Fibroblast of skin of scalp (primary cell): ENCODE results near the gene MNX1.
A peak's percentile ranks its signal among the peaks of the same experiment; 100 is the strongest.

Experiments
- DNase-seq: peaks from one replicate; pipeline ENCODE4 v3.0.0-alpha.2; 2013

The MNX1 gene

DNA sequence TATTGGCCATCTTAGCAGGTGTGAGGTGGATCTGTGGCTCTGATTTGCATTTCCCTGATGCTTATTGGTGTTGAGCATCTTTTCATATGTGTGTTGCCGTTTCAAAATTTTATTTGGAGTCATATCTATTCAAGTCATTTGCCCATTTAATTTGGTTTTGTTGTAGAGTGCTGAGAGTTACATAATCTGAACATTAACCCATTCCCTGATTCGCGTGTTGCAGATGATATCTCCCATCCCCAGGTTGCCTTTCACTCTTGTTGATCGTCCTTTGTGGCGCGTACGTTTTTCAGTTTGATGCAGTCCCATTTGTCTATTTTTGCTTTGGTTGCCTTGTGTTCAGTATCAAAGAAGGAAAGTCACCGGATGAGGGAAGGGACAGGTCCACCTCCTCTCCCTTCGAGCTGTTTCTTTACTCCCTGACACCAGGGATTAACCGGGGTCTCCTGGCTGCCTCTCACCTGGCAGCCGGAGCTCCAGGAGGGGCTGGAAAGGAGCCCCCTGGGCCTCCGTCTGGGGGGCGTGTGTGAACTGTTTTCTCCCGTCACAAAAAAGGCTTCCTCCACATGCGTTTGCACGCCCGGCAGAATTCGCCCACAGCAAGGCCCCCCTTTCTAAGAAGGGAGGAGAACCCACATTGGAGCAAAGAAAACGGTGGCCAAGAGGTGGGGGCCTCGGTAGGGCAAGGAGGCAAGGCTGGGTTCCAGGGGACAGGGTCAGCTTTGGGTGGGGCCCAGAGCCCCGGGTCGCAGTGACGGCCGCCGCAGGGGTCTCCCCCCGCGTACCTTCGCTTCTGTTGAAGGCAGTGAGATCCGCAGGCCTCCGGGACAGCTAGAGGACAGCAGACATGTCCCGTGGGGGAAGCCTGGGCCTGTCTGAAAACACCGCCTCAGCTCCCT lies 8.3 kb downstream of the MNX1 start:
- DNase-seq = no peak

DNA sequence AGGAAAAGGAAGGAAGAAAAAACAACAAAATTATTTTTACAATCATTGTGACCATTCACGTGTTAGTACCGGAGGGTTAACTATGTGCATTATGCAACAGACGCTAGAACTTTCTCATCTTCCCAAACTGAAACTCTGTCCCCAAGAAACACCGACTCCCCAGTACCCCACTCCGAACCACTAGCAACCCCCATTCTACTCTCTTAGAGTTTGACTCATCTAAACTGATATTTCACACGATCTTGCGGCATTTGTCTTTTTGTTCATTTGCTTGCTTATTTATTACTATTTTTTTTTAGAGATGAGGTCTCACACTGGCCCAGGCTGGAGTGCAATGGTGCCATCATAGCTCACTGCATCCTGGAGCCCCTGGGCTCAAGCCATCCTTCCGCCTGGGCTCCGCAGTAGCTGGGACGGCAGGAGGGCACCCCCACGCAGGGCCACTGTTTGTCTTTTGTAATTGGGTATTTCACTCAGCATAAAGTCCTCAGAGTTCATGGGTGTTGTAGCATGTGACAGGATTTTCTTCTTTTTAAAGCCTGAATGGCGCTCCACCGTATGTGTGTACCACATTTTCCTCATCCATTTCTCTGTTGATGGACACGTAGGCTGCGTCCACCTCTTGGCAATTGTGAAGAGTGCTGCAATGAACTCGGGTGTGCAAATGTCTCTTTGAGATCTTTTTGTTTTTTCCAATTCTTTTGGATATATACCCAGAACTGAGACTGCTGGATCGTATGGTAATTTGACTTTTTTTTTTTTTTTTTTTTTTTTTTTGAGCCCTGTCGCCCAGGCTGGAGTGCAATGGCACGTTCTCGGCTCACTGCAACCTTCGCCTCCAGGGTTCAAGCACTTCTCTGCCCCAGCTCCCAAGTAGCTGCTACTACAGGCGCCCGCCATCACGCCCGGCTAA lies 9.5 kb downstream of the MNX1 start:
- DNase-seq = no peak

DNA sequence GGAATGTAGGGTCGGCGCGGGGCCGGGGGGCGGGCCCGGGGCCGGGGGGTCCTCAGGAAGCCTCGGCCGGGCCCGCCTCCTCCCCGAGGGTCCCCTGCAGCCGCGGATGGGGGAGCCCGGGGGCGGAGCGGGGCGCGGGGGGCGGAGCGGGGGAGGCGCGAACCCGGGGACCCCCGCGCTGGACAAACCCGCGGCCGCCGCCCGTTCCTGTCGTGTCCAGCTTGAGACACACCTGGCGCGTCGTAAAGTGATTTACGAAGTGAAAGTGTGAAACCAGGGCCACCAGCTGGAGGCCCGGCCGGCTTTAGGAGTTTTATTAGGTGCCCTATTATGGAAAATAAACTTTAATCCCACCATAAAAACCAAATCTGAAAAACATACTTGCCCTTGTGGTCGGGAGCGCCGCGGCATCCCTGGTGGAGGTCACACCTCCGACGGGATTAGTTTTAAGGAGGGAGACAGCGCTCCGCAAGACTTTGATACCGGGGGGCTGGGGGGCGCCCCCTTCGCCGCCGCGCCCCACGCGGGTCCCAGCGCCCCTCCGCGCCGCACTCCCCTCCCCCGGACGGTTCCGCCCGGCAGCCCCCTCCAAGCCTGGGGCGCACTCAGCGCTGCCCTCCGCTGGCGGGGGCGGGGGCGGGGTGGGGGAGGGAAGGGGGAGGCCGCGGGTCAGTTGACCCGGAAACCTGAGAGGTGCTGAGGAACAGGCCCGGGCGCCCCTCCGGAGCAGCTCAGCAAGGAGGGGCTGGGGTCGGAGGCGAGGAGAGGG lies 10.3 kb downstream of the MNX1 start:
- DNase-seq = no peak

DNA sequence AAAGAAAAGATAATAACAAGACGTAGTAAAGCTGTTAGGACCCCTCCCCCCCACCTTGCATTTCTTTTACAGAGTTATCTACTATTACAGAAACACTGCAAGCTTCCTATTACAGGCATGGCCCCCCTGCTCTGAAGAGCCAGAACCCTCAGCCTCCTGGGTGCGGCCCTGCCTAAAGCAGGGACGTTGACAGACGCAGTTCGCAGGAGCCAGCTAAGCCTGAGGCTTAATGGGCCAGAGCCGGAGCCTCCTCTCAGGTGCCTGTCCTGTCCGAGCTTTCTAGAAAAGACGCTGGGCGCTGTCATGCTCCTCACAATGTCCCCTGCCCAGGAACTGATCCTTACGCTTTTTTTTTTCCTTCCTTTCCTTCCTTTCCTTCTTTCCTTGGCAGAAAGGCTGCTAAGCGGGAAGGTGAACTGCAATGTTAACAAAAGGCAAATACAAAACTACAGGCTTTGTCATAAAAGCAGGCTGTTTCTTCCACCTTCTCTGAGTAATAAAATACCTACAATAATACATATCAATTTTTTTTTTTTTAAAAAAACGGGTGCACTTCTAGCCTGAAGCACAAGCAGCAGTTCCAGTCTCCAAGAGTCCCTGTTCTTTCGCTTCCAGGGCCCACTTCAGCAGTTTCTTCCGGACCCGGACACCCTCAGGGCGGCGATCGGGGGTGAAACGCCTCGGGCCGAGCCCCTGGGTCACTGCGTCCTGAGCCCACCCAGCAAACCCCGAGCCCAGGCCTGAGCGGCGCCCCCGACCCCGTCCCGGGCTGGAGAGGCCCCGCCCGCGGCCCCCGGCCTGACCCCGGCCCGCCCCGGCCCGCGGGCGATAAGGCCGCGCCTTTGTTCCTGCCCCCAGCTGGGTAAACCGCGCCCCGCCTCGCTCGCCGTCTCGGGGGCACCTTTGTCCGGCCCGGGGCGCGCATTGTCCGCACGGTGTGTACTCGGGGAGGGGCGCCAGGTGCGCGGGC lies 11.2 kb downstream of the MNX1 start:
- no peak for DNase-seq

DNA sequence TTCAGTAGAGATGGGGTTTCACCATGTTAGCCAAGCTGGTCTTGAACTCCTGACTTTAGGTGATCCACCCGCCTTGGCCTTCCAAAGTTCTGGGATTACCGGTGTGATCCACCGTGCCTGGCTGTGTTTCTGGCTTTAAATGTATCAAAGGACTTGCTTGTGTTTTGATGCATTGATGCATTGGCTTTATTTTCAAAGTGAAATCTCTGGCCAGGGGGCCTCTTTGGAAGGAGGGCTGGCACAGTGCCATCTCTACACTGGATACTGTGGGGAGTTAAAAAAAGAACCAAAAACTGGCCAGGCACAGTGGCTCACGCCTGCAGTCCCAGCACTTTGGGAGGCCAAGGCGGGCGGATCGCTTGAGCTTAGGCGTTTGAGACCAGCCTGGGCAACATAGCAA lies 16.0 kb downstream of the MNX1 start:
- DNase-seq = no peak

DNA sequence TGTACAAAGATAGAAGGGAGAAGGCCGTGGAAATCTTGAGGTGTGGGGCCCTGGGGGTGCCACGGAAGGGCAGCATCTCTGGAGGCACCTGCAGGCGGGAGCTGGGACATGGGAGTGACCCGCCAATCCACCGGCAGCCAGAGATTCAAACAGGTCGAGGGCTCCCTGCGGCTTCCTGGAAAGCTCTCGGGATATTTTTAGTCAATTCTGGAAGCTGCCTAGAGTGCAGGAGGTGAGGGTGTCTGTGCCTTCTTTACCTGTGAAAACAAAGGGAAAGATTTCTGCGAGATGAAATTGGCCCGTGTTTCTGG lies 16.6 kb downstream of the MNX1 start:
- DNase-seq = no peak

DNA sequence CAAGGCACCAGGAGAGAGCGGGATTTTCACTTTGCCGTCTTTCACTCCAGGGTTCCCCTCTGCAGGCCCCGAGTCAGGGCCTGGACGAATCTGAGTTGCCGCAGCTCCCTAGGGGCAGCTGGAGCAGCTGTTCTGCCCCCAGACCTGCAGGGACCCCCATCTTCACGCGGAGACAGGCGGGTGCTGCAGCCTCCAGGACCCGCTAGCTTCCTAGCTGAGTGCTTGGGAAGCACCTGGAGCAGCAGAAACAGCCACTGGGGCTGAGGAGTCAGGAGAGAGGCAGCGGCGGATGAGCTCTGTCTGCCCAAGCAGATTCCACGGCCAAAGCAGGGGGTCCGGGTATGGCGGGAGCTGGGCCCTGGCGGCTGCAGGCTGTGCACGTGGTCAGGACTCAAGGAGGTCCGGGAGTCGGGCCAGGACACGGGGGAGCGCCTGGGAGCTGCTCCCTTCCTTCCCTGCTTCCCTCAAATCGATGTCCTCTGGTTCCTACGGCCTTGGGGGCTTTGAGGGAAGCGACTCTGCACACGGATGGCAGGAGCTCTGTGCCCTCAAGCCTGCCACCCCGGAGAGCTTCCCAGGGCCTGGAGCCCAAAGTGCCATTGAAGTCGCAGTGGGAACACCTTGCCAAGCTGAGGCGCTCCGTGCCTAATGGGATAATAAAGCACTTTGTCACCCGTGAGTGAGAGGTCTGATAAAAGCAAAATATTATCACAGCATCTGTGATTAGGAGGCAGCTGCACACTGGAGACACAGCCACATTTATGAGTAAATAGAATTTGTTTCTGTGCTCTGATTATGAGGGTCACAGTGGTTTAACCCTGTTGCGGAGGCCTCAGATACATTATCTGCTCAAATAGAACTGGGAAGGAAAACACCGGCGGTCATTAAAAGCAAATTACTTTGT lies 17.2 kb downstream of the MNX1 start:
- peak; percentile 8 for DNase-seq

DNA sequence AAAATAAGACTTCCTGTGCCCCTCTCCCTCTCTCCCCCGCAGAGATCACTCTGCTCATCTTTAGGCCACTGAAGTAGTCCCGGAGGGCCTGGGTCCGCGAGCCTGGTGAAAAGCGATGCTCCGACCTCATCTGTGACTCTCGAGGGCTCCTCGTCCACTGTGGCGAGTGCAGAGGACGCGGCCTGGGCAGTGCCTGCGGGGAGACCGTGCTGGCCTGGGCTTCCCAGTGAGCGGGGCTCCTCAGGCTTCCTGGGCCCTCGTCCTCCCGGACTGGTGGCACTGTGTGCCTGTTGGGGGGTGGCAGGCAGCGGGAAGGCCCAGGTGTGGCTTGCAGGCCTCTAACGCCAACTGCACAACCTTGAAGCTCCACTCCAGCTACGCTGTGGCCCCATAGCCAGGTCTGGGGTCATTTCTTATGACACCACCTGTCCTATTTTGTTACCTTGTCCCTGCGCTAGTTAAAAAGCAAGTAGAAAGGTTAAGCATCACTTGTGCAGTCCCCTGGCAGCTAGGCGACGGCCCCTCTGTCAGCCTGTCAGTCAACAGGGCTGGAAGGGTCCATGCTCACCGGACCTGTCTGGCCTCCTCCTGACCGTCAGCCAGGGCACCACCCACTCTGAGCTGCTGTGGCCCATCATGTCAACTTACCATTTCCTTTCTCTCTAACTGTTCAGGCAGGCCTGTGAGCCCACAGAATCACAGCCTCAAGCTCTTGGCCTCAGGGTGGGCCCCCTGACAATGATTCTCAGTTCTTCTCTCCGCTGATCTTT lies 20.5 kb downstream of the MNX1 start:
- DNase-seq = no peak

DNA sequence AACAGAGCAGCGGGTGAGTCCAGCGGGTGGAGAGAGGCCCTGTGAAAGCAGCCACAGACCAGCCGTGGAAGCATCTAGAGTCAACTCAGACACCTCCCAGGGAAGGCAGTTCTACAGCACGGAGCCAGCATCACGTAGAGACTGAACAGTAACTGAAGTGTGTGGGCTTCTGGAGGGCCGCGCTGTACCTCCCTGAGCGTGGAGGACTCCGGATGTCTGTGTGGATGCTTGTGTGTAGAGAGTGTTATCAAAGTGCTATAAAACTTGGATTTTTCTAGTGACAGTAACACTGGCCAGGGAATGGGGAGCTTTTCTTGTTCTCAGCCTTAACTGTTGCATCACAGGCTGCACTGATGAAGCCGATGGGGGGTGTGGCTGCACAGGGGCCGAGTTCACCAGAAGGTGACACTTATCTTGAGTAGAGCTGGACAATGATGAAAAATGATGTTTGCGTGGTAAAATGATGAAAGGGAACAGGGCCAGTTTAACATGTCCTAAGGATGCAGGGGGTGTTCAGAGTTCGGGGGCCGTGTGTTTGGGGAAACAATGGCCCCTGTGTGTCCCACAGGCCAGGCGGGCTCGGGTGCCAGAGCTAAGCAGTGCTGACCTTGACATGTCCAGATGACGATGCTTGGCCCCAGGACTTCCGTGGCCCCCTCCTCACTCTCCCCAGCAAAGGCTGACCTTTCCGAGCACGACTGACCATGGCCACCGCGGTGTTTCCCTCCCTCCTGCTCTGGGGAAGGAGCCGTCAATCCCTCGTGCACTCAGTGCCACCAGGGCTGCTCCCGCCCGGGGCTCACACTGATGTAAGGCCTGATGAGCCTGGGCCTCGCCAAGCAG lies 21.9 kb downstream of the MNX1 start:
- no peak for DNase-seq

DNA sequence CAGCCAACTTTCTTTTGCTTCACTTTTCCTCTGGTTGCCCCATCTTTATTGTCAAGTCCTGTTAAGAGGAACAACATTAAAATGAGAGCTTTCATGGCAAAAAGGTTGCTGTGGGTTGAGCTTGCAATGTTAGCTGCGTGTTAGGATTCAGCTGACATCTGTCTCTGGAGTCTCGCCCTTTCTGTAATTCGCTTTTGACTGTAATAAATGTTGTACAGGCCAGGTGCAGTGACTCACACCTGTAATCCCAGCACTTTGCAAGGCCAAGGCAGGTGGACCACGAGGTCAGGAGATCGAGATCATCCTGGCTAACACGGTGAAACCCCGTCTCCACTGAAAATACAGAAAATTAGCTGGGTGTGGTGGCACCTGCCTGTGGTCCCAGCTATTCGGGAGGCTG lies 24.1 kb downstream of the MNX1 start:
- DNase-seq = no peak

DNA sequence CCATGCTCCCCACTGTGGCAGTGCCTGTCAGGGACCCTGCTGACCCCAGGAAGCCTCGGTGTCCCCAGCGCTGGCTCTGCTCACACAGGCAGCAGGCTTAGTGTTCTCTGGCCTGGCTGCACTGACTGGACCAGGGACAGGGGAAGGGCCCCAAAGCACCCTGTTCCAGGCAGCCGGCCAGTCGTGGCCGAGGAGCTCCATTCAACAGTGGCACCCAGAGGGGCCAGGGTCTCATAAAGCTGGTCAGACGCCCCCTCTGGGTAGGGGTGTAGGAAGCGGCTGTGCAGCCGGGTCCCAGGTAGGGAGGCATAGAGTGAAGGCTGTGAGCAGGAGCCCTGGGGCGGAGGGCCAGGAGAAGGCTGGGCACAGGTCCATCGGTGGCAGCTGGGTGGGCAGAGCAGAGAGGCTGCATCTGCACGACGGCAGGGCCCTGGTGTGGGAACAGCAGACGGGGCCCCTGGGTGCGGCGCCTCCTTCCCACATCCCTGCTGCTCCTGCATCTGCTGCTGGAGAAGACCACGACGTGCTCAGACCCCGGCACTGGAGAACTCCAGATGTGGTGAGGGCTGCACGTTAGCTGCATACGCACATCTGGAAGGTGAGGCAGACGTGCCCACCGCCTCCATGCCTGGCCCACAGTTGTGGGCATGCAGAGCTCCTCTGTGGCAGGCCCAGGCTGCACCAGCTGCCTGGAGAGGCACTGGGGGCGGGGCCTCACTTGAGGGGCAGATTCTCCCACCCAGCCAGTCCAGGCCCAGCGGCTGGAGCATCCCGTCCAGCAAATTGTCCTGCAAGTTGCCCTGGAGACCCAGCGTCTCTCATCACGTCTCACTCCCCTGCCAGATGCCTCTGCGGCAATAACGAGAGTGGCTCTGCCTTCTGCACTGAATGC lies 25.1 kb downstream of the MNX1 start:
- DNase-seq = no peak

DNA sequence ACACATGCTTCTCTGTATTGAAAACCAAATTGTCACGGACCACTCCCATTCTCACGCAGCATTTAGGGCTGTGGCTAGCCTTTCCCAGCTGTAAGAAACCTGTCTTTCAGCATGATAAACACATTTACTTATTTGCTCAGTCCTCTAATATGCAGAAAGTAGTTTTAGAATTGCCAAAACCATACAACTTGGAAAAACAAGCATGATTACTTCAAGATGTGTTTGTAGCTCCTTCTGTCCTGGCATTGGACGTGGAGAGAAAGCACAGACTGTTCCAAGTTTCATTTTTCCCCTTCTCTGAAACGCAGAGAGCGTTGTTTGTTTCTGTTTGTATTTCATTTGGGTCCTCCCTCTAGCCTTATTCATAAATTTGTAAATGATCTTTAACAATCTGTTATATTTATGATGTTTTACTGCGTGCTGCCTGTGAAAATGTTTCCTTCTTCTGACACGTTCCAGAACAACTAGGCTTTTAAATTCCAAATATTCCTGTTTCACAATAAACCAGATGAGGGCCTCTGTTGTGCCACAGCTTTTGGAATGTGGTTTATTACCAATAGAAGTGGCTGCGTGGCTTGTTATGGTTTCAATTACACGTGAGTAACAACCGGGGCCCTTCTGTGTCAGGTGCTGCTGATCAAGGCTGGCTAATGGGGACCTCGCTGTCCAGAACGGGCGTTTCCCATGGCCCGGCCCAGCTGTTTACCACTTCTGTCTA lies 26.1 kb downstream of the MNX1 start:
- DNase-seq = peak; percentile 49

DNA sequence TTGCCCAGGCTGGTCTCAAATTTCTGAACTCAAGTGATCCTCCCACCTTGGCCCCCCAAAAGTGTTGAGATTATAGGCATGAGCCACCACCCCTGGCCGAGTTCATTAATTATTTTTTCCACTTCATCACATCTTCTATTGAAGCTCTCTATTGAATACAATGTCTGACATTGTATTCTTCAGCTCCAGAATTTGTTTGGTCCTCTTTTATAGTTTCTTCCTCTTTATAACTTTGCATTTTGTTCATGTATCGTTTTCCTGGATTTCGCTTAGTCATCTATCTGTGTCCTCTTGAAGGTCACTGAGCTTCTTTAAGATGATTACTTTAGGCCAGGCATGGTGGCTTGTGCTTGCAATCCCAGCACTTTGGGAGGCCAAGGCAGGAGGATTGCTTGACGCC lies 30.8 kb downstream of the MNX1 start:
- no peak for DNase-seq

DNA sequence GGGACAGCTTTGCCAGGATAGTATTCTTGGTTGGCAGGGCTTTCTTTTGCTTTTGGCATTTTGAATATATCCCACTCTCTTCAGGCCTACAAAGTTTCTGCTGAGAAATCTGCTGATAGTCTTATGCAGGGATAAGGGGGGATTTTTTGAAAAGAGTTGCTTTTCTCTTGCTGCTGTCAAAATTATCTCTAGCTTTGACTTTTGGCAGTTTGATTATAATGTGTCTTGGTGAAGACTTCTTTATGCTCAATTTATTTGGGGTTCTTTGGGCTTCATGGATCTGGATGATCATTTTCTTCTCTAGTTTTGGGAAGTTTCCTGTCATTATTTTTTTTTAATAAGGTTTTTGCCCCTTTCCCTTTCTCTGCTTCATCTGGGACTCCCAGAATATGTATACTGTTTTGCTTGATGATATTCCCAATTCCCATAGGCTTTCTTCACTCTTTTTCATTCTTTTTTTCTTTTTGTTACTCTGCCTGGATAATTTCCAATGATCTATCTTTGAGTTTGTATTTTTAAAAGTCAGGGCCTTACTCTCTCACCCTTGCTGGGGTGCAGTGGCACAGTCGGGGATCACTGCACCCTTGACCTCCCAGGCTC lies 31.4 kb downstream of the MNX1 start:
- no peak for DNase-seq

DNA sequence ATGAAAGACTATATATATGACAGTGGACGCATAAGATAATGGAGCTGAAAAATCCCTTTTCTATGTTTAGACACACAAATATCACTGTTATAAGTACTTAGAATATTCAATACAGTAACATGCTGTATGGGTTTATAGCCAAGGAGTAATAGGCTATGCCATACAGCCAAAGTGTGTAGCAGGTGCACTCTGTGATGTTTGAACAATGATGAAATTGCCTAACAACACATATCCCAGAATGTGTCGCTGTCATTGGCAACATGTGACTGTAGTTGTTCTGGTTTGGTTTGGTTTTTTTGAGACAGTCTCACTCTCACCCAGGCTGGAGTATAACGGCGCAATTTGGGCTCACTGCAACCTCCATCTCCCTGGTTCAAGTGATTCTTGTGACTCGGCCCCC lies 34.8 kb downstream of the MNX1 start:
- no peak for DNase-seq

DNA sequence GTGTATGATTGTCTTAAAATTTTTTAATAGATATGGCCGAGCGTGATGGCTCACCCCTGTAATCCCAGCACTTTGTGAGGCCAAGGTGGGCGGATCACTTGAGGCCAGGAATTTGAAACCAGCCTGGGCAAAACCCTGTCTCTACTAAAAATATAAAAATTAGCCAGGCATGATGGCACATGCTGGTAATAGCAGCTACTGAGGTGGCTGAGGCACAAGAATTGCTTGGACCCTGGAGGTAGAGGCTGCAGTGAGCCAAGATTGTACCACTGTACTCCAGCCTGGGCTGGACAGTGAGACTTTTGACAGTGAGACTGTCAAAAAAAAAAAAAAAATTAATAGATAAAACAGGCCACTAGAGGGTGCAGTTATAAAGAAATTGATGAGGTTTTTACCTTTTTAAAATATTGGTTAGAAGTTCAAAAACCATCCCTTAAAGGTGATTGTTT lies 40.5 kb downstream of the MNX1 start:
- DNase-seq = no peak

DNA sequence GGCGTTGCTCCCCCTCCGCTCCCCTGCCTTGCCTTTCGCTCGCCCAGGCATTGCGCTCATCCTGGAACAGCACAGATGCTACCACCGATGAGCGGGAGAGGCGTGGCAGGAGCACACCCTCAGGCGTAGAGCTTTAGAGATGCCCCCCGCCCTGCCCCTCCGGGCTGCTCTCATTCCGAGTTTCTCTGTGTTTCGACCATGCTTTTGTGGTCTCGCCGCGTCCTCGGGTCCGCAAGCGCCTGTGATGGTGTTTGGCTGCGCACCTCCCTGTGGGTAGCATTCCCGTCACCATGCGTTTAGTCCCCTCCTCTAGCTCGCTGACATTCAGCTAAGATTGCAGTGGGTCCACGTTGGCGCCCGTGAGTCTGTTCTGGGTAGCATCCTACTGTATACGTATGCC lies 42.3 kb downstream of the MNX1 start:
- DNase-seq = no peak
